CD4-positive, alpha-beta T cell treated with Interleukin-6 at 100 ng/mL for 8 hours (primary cell): Measurements from ENCODE around the gene GLTP.

ENCODE experiments used
- DNase-seq: peaks from one replicate; pipeline ENCODE4 v3.0.0-alpha.2; 2020; ENCODE audit warnings: mixed read lengths, low spot score

Gene GLTP

DNA sequence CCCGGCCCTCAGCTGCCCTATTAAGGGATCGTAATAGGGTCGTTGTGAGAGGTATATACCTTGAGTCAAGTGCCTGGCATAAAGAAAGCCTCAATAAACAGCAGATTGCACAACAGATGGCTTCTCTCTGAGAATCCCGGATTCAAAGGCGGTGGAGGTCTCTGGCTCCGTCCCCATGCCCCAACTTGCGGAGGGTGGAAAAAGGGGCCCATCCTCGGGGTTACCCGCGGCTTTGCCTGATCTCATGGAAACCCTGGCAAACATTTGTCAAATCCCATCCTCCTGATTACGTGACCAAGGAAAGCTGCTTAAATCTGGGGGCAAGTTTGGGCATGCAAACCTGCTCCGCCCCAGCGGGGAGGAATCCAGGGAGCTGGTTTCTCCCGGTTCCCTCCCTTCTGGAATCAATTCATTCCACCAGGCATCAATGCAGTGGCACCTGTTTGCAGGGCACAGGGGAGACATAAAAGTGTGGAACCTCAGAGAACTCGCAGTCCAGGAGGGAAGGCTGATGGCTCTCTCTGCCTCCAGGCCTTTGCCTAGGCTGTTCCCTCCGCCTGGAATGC, 59.4 kb downstream of the GLTP start:
- no peak for DNase-seq

- no peak for DNase-seq
Observed at GRCh38 chr12:109818905-109819500, 61.3 kb downstream of the GLTP start.

DNA sequence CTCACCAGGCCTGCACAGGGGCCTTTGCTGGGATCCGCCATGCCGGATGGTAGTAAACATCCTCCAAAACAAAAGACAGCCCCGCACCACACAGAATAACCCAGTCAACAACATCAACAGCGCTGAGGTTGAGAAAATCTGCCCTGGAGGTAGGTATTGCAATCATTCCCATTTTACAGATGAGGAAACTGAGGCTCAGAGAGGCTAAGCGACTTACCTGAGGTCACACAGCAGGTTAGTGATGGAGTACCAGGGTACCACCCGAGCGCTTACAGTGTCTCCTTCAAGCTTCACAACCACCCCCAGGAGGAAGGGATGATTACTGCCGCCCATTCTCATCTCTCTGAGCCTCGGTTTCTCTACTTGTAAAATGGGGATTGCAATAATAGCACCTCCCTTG, 62.1 kb downstream of the GLTP start:
- DNase-seq, result no peak

GRCh38 chr12:109817627-109818231, 62.6 kb downstream of the GLTP start:
- DNase-seq, result no peak

DNA sequence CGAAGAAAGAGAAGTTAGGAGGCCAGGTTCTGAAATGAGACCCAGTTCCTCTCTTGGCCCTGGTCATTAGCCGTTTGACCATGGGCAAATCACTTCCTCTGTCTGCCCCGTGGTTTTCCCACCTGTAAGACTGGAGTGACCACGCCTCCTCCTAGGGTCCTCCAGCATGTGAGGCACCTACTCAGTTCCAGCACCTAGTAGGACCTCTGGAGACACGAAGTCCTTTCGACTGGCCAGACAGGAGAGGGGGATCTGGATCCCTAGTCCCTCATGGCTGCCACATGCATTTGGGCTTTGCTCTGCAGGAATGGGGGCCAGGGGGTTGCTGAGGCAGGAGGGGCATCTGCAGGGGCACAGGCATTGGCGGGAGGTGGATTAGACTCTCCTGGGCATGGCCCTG, 63.5 kb downstream of the GLTP start:
- DNase-seq, result no peak

GRCh38 chr12:109815757-109816617, 64.4 kb downstream of the GLTP start:
- DNase-seq, result no peak

GRCh38 chr12:109815225-109815624, 65.1 kb downstream of the GLTP start:
- no peak for DNase-seq

DNA sequence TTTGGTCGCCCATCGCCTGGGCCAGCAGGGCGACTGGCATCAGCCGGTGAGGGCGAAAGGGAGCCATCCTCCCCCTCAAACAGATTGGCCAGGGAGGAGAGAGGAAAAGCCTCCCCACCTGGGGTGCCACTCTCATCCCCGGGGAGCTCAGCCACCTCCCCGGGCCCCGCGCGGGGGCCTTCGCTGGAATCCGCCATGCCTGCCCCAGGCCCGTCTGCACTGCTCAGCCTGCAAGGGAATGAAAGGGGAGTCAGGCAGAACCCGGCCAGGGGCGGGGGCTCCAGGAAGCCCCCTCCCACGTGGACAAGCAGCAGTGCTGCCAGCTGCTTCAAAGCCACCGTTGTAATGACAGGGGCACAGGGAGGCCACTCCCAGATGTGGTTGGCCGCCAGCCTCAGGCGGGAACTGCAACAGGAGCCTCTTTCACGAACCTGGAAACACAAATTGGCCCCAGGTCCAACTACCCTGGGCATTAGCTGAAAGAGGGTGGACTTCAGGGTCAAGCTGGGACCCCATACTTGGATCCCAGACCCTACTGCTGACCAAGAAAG, 65.7 kb downstream of the GLTP start:
- no peak for DNase-seq

DNA sequence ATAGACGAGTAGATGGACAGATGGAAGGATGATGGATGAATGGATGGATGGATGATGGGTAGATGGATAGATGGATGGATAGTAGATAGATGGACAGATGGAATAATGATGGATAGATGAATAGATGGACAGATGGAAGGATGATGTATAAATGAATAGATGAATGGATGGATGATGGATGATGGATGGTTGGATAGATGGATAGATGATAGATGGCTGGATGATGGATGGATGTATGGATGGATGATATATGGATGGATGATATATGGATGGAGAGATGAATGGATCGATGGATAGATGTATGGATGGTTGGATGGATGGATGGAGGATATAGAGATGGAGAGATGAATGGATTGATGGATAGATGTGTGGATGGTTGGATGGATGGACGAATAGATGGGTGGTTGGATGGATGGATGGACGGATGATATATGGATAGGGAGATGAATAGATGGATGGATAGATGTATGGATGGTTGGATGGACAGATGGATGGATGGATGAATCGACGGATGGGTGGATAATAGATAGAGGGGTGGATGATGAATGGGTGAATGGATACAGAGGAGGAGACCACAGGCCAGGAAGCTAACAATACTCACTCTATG, 66.4 kb downstream of the GLTP start:
- DNase-seq, result no peak

DNA sequence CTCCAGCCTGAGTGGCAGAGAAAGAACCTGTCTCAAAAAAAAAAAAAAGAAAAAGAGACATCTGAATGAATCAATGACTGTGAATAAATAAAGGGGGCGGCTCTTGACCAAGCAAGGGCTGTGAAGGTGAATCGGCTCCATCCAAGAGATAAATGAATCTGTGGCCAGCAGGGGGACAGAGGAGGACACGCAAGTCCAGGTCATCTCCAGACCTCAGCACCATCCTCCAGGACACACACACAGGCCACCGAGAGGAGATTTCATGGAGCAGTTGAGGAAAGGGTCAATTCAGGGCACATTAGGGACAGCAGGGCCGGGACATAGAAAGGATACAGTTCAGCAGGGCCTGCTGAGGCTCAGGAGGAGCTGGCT, 68.7 kb downstream of the GLTP start:
- DNase-seq, result no peak

DNA sequence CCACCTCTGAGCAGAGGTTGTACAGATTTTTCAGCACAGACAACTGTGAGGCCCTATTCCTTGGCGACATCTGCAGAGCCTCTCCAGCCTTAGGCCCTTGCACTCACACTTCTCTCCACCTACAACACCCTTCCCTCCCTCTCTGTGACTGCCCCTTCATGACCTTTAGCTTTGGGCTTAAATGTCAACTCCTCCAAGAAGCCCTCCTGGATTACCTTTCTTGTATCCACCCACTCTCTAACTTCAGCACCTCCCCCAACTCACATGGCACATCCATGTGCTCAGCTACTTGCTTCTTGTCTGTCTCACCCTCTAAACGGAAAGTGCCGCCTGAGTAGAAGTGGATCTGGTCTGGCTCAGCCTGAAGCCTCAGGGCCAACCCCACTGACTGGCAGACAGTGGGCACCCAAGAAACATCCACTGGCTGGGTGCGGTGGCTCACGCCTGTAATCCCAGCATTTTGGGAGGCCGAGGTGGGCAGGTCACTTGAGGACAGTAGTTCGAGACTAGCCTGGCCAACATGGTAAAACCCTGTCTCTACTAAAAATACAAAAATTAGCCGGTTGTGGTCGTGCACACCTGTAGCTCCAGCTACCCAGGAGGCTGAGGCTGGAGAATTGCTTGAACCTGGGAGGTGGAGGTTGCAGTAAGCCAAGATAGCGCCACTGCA, 69.3 kb downstream of the GLTP start:
- no peak for DNase-seq

DNA sequence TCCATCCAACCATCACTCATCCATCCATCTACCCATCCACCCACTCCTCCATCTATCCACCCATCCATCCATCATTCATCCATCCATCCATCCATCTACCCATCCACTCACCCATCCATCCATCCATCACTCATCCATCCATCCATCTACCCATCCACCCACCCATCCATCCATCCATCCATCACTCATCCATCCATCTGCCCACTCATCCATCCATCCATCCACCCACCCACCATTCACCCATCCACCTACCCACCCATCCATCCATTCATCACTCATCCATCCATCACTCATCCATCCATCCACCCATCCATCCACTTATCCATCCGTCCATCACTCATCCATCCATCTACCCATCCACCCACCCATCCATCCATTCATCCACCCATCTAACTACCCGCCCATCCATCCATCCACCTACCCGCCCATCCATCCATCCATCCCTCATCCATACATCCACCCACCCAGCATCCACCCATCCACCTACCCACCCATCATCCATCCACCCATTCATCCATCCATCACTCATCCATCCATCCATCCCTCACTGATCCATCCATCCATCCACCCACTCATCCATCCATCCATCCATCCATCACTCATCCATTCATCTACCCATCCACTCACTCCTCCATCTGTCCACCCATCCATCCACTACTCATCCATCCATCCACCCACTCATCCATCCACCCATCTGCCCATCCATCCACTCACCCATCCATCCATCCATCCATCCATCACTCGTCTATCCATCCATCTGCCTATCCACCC, 71.3 kb downstream of the GLTP start:
- DNase-seq, result no peak

- DNase-seq, result no peak
Observed at GRCh38 chr12:109807954-109808643, 72.2 kb downstream of the GLTP start.

DNA sequence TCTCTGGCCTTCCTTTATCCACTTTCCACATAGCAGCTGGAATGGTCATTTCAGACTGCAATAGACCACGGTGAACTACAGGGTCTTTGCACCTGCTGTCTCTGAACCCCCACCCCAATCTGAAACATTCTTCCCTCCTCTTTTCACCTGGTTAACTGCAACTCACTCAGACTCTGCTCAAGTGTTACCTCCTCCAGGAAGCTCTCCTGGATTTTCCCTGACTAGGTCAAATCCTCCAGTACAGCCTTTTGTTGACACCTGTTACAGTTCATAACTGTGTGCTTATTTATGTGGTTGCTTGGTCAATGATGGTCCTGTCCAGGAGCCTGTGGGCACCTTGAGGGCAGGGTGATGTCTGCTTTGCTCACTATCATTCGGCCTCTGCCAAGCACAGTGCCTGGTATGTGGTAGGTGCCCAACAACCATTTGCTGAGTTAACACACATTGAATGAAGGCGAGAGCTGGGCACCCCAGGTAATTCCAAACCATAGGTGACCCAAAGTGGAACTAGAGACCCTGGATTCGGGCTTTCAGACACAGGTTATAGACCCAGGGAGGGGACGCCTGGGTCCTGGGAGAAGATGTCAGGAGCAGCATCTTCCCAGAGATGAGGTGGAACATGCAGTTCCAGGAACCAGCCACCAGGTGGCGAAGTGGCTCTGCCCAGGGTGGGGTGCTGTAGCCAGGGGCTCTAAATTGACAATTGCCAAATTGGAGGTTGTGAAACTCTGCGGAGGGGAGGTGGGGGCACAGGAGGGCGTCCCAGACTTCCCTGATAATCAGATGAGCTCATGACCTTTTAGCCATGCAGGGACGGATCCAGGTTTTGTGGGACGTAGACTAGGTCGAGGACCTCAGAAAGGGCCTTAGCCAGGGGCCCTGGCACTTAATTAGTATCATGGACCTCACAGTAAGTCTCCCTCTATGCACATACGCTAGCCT, 75.2 kb downstream of the GLTP start:
- peak; percentile 65 for DNase-seq

- no peak for DNase-seq
Observed at GRCh38 chr12:109803678-109804077, 76.7 kb downstream of the GLTP start.

GRCh38 chr12:109802828-109803227, 77.5 kb downstream of the GLTP start:
- no peak for DNase-seq
